IPS-18c (cell line): ENCODE measurements around the gene KCMF1.

Experiments
- H3K4me3 ChIP-seq: 2 replicates; pipeline ENCODE4 v1.7.0; 2013; ENCODE audit warnings: low read depth, mild to moderate bottlenecking, low read length, moderate library complexity; ENCODE audit not compliant: insufficient read depth
- H3K9me3 ChIP-seq: one replicate; pipeline ENCODE4 v1.6.1; 2013; ENCODE audit warnings: mild to moderate bottlenecking, low read length, moderate library complexity; ENCODE audit not compliant: control insufficient read depth, insufficient read depth

KCMF1 gene

GRCh38 chr2:84946204-84947009 is 24.6 kb upstream of the KCMF1 start:
- Histone ChIP-seq H3K9me3 (no peaks in the 10 kb centered on the region), H3K4me3 (no peak overlapping the region)

DNA sequence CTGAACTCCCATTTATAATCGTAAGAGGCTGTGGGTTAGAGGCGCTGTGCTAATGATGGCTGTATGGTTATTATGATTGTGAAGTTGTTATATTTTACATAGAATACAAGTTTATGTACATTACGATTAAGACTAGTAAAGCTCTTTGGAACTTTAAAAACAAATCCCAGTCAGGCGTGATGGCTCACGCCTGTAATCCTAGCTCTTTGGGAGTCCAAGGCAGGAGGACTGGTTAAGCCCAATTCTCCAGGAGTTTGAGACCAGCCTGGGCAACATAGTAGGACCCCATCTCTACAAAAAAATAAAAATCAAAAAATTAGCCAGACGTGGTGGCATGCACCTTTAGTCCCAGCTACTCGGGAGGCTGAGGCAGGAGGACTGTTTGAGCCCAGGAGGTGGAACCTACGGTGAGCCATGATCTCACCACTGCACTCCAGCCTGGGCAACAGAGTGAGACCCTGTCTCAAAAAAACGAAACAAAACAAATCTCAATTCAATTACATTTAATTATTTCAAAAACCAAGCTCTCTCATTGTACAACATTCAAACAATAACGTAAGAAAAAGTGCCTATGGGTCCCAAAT is 23.9 kb upstream of the KCMF1 start:
- Histone ChIP-seq H3K9me3 (no peaks in the 10 kb centered on the region), H3K4me3 (no peak overlapping the region)

DNA sequence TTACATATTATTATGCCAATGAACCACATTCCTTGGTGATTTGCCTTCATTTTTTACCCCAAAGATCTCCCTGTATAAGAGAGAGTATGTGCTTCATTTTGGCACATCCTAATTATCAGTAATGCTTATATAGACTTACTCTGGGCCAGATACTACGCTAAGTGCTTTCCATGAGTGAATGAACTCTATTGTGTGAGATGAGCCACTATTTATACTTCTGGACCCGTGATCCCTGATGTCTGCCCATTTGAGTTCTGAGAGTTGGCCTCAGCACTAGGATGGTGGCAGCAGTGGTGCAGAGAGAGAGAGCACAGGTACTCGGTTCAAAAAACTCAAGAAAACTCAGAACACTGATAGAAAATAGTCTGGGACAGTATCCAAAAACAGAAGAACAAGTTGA is 17.4 kb upstream of the KCMF1 start:
- no peaks in the 10 kb centered on the region for H3K9me3 ChIP-seq
- no peak overlapping the region for H3K4me3 ChIP-seq

DNA sequence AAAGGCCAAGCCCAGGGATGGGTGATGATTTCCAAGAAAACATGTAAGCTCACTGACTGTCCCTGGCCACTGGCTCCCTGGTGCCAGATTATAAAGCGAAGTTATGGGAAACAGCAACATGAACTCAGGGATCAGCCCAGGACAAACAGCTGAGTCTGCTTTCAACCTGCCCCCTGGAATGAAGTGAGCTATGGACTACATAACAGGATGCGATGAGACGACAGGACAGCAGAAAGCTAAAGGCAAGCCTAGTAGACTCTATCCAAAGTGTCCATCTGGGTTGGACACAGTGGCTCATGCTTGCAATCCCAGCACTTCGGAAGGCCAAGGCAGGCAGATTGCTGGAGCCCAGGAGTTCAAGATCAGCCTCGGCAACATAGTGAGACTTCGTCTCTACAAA is 16.6 kb upstream of the KCMF1 start:
- H3K9me3 ChIP-seq: no peaks in the 10 kb centered on the region
- H3K4me3 ChIP-seq: no peak overlapping the region

GRCh38 chr2:84956334-84957297 is 14.3 kb upstream of the KCMF1 start:
- Histone ChIP-seq H3K9me3 (no peaks in the 10 kb centered on the region), H3K4me3 (no peak overlapping the region)

DNA sequence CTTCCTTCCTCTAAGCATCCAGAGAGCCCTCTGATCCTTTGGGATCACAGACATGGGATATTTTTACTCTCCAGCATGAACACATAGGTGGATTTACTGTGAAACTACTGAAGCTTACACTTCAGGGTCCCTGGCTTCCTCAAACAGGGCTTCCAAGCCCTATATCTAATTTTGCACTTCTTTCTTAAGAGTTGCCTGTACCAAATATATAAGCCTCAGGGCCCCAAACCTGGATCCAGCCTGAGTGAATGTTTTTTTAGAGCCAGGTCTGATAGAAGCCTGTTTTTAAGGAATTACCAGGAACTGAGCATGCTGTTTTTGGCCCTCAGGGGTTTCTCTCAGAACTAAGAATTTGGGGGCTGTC is 13.2 kb upstream of the KCMF1 start:
- no peak overlapping the region for H3K4me3 ChIP-seq
- H3K9me3 ChIP-seq: no peaks in the 10 kb centered on the region

DNA sequence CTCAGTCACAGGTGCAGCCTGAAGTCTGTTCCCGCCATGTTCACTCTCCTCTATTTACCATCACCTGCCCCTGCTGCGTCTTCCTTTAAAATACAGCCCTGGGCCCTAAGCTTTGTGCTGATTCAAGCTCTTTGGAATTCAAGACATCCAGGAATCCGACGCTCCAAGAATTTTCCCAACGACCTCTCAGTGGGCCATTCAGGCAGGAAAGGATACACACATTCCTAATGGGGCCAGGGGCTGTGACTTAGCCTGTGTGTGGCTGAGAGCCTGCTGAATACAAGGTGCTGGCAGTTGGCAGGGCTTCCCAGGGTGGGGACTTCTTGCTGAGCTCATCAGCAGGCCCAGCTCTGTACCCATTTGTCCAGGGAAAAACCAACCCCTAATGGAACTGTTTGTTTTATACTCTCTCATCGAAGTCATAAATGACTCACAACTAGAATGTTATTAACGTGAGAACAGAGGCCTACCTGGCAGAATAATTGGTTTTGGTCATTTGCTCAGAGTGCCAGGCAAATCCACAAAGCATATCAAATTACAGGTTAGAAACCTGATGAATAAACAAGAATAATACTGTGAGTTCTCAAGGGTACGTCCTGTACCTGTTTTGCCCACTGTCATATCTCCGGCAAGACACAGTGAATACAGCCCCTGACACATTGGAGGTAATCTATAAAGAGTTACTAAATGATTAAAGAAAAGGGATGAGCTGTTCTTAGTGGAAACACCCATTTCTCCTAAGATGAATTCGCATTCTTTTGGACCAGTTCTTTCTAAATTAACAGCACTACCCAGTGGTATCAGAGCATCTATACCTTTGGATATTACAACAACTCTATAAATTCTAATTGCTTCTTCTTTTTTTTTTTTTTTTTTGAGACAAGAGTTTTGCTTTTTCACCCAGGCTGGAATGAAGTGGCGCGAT is 12.6 kb upstream of the KCMF1 start:
- H3K4me3 ChIP-seq: 0 out of 2 replicates have a peak overlapping the region, but pooled peaks have one; percentile 2
- H3K9me3 ChIP-seq: no peaks in the 10 kb centered on the region

DNA sequence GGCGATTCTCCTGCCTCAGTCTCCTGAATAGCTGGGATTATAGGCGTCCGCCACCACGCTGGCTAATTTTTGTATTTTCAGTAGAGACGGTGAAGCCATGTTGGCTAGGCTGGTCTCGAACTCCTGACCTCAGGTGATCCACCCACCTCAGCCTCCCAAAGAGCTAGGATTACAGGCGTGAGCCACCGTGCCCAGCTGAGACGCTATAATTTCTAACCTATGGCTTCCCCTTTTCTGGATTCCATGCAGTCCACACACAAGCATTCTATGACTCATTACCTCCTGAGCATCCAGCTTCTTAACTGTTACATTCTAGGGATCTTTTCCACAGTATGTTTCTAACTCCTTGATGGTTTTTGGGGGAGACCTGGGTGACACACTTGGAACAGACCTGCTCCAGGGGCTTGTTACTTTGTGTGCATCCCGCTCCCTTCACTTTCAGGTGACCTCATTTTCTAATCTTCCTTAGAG is 11.8 kb upstream of the KCMF1 start:
- Histone ChIP-seq H3K4me3 (no peak overlapping the region), H3K9me3 (no peaks in the 10 kb centered on the region)

DNA sequence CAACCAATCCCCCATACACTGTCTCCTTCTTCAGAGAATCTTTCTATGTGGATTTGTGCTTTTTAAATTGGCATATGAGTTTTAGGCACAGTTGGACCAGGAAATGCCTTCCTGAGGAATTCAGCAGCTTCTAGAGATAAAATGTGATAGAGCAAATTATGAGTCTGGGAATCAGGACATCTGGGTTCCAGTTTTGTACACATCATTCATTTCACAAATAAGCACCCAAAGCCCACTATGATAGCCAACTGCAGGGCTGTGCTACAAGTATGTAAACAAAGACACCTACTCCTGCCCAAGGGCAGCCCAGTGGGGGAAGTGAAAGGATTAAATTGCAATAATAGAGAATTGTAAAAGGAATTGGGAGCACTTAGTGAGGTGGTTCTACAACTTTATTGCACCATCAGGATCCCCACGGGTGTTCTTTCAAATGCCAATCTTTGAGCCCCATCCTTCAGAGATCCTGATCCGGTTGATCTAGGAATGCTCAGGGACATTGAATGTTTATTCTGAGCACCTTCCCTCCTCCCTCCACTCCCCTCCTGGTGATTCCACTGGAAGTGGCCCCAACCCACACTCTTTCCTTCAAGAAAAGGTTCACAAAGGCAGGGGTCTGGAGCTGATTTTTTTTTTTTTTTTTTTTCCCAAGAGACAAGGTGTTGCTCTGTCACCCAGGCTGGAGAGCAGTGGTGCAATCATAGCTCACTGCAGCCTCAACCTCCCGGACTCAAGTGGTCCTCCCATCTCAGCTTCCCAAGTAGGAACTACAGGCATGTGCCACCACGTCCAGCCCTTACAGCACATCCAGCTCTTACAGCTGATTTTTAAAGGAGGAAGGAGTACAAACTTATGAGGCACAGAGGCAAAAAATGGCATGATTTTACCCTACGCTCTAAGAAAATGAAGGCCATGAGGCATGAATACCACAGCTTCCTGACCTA is 11.1 kb upstream of the KCMF1 start:
- H3K9me3 ChIP-seq: no peaks in the 10 kb centered on the region
- H3K4me3 ChIP-seq: no peak overlapping the region

GRCh38 chr2:84962917-84963316 is 8.0 kb upstream of the KCMF1 start:
- no peaks in the 10 kb centered on the region for H3K9me3 ChIP-seq
- H3K4me3 ChIP-seq: no peak overlapping the region

DNA sequence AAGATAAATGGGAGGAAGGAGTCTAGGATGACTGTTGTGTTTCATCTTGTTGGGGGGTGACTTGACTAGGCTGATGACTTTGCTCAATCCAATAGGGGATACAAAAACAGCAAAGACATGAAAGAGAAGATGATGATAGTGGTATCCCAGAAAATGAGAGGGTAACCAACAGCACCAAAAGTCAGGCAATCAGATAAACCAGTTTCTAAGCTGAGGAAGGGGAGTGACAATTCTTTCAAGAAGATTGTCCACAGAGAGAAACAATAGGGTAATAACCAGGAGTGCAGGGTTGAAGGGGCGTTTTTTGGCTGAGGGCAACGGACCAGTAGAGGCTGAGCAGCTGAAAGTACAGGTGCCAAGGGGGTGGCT is 7.7 kb upstream of the KCMF1 start:
- H3K4me3 ChIP-seq: no peak overlapping the region
- H3K9me3 ChIP-seq: no peaks in the 10 kb centered on the region

DNA sequence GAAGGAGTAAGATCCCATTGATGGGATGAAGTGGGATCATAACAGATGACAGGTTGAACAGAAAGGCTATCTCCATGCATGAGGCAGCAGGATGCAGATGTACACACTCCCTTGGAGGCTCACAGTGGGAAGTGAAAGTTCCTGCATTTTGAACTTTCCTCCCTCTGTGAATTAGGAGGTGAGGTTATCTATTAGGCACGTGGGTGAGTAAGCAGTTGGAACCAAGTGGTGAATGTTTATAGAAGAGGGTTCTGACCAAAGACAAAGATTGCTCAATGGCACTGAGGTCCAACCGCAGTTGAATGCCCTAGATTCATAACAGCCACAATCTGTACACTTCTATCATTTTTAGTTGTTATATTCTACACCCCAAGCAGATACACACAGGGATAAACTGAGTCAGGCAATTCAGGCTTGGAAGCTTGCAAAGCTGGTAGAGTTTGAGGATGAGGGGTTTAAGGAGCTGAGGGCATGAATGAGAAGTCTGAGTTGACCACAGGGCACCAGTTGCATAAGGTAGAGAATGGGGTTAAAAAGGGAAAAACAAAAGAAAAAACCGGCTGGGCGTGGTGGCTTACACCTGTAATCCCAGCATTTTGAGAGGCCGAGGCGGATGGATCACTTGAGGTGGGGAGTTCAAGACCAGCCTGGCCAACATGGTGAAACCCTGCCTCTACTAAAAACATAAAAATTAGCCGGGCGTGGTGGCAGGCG is 7.1 kb upstream of the KCMF1 start:
- Histone ChIP-seq H3K9me3 (no peaks in the 10 kb centered on the region), H3K4me3 (no peak overlapping the region)

DNA sequence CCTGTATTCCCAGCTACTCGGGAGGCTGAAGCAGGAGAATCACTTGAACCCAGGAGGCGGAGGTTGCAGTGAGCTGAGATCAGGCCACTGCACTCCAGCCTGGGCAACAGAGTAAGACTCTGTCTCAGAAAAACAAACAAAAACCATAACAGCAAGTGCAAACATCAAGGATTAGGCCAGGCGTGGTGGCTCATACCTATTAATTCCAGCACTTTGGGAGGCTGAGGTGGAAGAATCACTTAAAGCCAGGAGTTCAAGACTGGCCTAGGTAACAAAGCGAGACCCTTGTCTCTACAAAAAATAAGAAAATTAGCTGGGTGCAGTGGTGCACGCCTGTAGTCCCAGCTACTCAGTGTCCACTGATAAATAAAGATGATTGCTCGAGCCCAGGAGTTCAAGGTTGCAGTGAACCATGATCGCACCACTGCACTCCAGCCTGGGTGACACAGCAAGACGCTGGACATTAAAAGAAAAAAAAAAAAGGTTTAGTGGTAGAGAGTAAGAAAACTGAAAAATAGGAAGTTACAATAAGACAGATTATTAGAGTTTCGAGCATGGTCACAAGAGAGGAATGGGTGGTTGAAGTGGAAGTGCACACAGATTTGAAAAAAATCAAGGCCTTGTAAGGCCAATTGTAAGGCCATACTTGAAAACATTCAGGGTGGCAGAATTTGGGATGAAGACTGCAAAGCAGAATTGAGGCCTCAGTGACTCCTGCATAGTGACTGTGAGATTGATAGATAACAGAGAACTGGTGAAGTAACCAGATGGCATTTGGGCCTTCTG is 6.4 kb upstream of the KCMF1 start:
- H3K9me3 ChIP-seq: no peaks in the 10 kb centered on the region
- no peak overlapping the region for H3K4me3 ChIP-seq

DNA sequence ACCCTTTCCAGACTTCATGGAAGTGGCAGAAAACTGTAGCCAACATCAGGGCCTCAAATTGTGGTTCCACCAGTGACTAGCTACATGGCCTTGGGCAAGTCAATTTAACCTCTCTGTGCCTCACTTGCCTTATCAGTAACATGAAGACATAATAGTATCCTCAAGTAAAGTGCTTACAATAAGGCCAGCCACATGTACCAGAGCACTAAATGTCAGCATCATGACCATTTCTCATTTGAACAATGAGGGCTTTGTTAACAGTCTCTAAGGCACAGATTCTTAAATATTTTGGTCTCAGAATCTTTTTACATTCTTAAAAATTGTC is 5.8 kb upstream of the KCMF1 start:
- H3K4me3 ChIP-seq: no peak overlapping the region
- H3K9me3 ChIP-seq: no peaks in the 10 kb centered on the region

- Histone ChIP-seq H3K9me3 (peaks cover 2% of the 10 kb centered on the region), H3K4me3 (no peak overlapping the region)
These were observed 5.1 kb upstream of the KCMF1 start for GRCh38 chr2:84965827-84966226.
